ENCODE results near the gene LRRC4C.
"Not testable (repeated sequence)": the region's sequence is repeated elsewhere in the genome, so short reads cannot be mapped to it uniquely, and the experiment has no call there.

LRRC4C gene

DNA sequence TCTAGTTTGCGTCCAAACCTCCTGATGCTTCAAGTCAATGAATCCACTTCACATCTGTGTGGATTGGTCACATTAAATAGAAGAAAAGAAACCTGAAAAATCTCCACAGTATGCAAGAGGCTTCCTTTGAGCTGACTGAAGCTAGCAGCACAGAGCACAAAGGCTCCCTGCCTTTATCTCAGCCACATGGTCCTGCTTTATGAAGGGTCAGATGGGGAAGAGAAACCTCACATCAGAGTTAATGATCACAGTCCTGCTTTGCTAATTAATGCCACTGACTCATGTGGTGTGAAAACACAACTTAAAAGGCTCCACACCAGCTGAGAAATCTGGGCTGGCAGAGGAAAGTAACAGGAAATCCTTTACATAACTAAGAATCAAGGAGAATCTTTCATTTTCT, 1291.0 kb downstream of the LRRC4C start:
- no peak for DNase-seq (ENCODE audit: low read depth)

DNA sequence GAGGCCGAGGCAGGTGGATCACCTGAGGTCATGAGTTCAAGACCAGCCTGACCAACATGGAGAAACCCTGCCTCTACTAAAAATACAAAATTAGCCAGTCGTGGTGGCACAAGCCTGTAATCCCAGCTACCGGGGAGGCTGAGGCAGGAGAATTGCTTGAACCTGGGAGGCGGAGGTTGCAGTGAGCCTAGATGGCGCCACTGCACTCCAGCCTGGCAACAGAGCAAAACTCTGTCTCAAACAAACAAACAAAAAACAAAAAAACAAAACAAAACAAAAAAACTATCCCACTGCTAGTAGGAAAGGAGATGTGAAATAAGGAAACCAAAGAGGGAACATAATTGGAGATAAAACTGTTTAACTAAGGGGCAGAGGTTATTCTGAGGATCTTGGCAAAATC, 1291.6 kb downstream of the LRRC4C start:
- DNase-seq (ENCODE audit: low read depth): not testable (repeated sequence)

- no peak for DNase-seq (ENCODE audit: low read depth)
Observed at GRCh38 chr11:40166892-40167291, 1292.6 kb downstream of the LRRC4C start.

DNA sequence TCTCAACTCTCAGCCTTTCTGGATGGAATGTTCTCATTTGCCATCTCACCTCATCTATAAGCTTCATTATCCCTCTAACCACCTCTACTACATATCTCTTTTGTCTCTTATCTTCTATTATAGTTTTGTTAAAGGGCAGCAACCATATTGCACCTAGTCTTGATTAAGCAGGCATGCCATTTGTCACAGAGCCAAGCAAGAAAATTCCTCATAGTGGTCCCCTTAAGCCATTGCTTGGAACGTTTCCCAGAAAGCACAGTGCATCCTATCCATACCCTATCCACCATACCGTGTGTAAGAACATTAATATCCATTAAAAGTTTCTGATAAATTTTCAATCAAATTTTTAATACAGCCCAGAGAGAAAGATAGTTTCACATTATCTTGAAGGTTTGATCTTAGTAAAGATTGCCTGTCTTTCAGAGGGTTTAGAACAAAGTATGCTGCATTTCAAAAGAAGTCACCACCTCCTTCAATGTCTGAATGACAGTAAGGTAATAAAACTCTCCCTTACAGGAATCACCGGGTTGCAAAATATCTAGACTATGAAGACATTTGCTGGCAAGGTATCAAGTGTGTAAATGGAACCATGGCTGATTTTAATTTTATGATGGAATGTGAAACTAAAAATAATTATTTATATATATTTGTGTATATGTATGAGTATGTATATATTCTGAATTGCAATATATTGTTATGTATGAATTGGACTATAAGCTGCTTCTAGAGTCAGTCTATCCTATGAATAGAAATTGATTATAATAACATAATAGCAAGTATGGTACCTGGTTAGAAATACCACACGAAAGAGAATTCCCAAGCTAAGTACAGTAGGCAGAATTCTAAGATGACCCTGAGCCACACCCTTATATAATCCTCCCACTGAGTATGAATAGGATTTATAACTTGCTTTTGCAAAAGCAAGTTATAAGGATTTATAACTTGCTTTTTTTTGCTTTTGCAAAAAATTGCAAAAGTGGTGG, 1296.3 kb downstream of the LRRC4C start:
- DNase-seq (ENCODE audit: low read depth): no peak

DNA sequence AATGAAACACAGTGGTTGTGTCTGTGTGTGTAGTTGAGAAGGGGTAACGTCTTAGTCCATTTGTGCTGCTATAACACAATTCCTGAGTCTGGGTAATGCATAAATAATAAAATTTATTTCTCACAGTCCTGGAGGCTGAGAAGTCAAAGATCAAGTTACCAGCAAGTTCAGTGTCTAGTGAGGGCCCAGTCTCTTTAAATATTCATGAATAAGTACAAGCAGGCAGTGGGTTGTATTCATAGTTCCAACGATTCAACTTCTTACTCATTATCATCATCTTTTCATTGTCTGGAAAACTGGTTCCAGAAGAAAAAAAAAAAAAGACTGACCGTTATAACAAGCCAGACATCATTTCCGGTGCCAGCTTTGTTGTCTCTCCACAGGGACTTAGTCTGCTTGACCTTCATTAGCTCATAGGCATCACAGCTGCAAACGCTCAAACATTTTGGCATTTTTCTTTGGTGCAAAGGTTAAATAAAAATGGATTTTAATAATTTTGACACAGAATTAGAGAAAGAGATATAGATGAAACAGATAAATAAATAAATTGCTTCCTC, 1297.5 kb downstream of the LRRC4C start:
- DNase-seq (ENCODE audit: low read depth): no peak

DNA sequence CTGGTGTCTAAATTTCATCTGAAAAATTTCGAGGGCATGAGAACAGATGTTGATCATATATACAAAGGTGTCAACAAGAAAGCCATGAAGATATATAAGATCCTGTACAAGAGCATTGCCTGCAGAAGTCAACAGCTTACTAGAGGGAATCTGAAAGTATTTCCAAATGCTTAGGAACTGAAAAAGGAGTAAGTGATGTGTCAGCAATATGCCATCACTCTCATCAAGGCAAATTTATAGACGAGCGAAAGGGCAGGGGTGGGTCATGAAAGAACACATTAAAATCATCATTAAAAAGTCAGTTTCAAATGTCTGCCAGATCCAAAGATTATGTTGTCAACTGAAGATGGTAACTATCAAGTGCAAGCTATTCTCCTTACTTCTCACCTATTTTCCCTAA, 1299.0 kb downstream of the LRRC4C start:
- DNase-seq (ENCODE audit: low read depth): no peak

- DNase-seq (ENCODE audit: low read depth): no peak
Observed at GRCh38 chr11:40149721-40150120, 1309.7 kb downstream of the LRRC4C start.

GRCh38 chr11:40140560-40140959, 1318.9 kb downstream of the LRRC4C start:
- no peak for DNase-seq (ENCODE audit: low read depth)

DNA sequence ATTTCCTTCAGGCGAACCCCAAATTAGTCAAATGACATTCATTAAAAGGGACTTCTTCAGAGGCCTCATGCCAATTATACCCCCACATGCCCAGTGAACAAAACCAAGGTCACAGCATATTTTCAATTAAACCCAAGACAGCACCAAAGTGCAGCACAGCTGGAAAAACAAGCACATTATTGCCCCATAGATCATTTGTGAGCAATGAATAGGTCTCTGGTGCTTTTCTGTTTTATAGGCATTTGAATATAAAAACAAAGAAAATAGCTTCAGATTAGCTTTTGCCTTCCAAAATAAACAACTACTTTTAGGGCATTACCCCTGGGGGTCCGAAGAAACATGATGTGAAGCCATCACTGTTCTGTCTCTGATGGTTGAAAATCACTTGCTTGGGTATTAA, 1319.9 kb downstream of the LRRC4C start:
- DNase-seq (ENCODE audit: low read depth): no peak

DNA sequence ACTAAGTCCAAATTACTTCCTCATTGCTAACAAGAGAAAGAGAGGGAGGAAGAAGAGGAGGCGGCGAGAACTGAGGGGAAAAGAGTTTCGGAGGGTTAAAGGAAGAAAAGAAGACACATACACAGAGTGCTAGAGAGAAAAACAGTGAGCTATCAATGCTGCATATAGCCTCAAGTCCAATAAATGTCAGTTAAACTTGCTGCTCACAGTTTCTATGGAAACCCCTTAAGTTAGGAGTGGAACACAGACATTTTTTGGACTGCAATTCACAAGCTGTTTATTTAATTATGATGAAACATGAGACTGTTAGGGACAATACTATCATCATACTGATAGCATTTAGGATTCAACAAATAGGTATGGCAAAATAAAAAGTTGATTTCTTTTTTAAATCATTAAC, 1320.4 kb downstream of the LRRC4C start:
- no peak for DNase-seq (ENCODE audit: low read depth)

- DNase-seq (ENCODE audit: low read depth): no peak
Observed at GRCh38 chr11:40134820-40135570, 1324.5 kb downstream of the LRRC4C start.

DNA sequence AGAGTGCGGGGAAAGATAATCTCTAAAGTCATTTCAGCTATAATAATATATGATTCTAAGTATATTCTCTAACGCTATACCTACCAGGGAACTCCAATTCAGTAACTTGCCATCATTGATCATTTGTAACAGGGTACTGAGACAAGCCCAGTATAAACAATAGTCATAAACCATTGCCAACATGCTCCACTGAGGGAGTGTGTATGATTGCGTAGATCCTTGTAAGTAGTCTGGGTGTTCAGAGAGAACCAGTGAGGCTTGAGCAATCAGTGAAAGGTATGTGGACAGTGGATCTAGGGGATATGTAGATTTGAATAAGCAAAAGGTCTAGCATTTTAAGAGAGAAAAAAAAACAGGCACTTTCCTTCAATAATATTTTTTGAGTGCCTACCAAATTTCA, 1326.0 kb downstream of the LRRC4C start:
- no peak for DNase-seq (ENCODE audit: low read depth)

- DNase-seq (ENCODE audit: low read depth): no peak
Observed at GRCh38 chr11:40132912-40133311, 1326.5 kb downstream of the LRRC4C start.

- DNase-seq (ENCODE audit: low read depth): no peak
Observed at GRCh38 chr11:40130427-40130826, 1329.0 kb downstream of the LRRC4C start.

- DNase-seq (ENCODE audit: low read depth): no peak
Observed at GRCh38 chr11:40129266-40129665, 1330.2 kb downstream of the LRRC4C start.

- DNase-seq (ENCODE audit: low read depth): no peak
Observed at GRCh38 chr11:40125054-40125453, 1334.4 kb downstream of the LRRC4C start.

GRCh38 chr11:40119661-40120060, 1339.8 kb downstream of the LRRC4C start:
- DNase-seq (ENCODE audit: low read depth): no peak

DNA sequence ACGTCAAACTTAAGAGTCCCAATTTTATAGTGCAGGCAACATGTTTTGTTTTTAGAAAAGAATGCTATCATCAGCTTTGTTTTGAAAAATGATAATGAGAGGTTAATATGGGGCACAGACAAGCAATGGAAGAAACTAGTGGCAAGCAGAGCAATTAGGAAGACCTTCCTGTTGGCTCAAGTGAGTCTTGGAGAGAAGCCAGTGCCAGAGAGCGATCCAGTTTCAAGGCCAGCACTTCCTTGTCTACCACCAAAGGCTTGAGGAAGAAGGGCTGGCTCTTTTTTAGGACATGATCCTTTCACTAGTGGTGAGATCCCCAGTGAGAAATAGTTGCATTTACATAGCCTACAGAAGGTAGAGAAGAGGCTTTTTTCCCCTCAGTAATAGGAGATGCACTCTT, 1340.7 kb downstream of the LRRC4C start:
- no peak for DNase-seq (ENCODE audit: low read depth)

DNA sequence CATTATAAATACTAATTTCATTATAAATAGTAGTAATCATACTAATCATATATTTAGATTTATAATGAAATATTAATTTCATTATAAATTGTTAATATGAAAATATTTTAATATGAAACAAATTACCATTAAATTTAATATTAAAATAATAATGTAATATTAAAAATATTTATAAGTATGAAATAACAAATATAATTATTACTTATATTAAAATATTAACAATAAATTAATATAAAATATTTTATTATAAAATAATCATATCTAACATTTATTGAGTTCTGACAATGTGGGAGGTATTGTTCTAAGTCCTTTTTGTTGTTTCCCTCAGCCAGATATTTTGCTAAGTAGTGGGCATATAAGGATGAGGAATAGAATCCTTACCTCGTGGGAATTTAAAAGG, 1341.4 kb downstream of the LRRC4C start:
- DNase-seq (ENCODE audit: low read depth): no peak

GRCh38 chr11:40104941-40105550, 1354.4 kb downstream of the LRRC4C start:
- no peak for DNase-seq (ENCODE audit: low read depth)

GRCh38 chr11:40100781-40101180, 1358.7 kb downstream of the LRRC4C start:
- DNase-seq (ENCODE audit: low read depth): no peak

DNA sequence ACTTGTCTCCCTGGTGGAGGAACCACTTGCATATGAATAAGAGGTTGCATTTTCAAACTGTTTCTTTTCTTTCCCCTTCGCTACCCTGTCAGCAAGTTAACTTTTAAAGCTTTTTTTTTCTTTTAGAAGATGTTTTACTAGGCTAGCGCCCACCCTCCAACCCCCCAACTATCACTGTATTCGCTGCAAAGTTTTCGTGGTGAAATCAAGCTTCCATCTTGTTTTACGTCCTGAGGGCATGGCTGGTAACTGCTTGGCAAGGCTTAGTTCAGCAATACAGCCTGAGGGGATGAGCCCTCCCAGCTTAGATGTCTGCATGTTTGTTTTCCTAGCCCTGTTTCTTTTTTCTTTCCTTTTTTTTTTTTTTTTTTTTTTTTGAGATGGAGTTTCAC, 1359.3 kb downstream of the LRRC4C start:
- DNase-seq (ENCODE audit: low read depth): no peak
